GM18870 (cell line): ENCODE results near the gene CDS1.
"Not testable (repeated sequence)": the region's sequence is repeated elsewhere in the genome, so short reads cannot be mapped to it uniquely, and the experiment has no call there.

ENCODE experiments used
- ATAC-seq: cut with Tn5 transposase; IDR thresholded peaks from one replicate; pipeline ENCODE4 v1.9.1; 2021; ENCODE audit warnings: moderate library complexity; ENCODE audit not compliant: unreplicated experiment

The CDS1 gene

DNA sequence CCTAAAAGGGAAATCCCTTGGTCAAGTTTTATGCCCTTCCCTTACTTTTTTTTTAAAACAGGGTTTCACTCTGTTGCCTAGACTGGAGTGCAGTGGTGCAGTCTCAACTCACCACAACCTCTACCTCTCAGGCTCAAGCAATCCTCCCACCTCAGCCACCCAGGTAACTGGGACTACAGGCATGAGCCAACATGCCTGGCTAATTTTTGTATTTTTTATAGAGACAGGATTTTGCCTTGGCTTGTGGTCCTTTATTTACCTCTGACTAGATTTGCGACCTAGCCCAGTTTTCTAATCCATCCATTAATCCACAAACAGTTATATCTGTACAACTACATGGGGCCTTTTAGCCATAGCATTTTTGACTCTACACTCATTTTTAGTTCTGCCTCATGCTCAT, 23.7 kb downstream of the CDS1 start:
- no peak for ATAC-seq

DNA sequence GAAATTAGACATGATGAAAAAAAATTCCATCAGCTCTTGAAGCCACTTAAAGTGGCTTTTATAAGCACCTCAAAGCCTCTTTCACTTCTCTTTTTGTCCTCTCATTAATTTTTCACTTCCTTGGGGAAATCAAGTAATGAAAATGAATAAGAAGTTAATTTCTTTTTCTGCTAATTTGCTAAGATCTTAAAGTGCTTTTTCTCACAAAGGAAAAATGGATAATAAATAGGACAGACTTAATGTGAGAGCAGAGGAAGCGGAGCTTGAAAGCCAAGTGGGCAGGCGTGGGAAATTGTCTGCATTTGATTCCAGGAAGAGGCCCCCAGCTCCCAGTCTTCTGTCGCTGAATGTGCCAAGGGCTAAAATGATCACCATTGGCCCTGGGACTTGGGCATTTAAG, 28.6 kb downstream of the CDS1 start:
- ATAC-seq: no peak

DNA sequence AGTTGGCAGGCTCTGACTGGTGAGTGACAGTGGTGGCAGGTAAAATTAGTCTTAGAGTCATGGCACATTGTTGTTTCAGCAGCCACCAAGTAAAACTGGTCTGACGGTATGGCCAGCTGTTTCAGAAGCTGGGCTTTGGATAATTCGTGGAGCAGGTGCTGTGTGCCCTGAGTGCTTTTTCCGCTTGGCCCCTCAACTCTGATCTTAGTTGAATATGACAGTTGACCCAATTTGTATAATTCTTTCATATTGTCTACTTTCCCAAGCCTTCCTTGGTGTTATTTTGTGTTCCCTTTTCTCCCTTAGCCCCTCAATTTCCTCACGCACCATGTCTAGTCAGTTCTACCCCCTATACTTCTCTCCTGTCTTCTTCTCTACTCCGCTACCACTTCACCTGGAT, 32.0 kb downstream of the CDS1 start:
- no peak for ATAC-seq

DNA sequence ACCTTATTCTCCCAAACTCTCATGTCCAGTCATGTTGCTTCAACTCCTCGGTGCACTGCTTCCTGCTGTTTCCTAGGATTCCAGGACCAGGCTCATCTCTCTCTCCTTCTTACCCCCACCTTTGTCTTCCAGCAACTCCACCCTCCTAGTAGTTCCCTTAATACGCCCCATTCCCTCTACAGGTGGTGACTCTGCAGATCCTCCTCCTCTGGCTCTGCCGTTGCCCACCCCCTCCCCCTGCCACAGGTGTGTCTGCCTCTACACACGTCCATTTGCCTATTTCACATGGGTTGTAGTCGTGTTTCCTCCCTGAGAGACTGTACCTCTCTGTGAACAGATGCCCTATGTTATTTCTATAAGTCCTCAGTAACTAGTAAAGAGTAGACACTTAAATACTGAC, 32.4 kb downstream of the CDS1 start:
- ATAC-seq: no peak

DNA sequence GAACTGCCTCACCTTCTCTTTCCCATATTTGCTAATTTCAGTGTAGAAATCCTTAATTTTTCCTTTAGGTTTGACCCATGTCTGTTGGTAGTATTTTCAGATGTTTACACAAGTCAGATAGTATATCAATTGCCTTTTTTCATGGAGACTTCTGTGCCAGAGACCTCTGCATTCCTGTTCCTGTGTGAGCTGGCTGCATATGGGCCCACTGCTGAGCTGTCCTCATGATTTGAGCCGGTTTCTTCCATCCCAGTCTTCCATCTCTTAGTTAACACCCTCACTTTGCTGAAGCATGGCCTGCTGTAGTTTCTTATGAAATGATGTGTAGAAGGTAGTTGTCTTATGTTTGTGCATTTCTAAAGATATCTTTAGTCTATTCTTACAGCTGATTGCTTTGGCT, 40.0 kb downstream of the CDS1 start:
- no peak for ATAC-seq

DNA sequence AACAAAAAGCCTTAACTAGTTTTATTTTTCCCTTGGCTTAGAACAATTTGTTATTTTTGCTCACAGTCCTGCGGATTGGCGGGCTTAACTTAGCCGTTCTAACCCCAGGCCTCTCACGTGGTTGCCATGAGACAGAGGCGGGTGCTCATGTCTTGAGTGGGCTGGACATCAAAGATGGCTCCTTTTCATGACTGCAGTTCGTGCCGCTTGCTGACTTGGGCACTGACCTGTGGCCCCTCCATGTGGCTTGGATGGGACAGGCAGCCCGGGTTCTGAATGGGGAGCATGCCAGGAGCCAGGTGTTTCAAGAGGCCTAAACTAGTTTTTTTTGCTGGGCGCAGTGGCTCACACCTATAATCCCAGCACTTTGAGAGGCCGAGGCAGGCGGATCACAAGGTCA, 40.7 kb downstream of the CDS1 start:
- ATAC-seq: no peak

DNA sequence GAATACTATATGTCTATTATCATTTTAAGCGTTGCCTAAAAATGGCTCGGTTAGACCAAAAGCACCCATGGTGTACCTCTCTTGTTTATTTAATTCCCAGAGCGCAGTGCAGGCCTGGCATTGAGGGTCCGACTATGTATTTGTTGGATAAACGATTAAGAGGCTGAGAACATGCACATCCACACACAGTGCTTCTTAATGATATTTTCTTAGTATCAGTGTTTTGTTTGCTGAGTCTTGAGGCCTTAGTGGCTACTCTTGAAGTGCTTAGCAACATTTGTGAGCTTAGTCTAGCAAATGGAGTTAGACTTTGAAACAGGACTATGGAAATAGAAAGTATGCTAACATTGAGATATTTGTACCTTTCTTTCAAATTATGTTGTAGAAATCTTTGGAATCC, 43.7 kb downstream of the CDS1 start:
- no peak for ATAC-seq

DNA sequence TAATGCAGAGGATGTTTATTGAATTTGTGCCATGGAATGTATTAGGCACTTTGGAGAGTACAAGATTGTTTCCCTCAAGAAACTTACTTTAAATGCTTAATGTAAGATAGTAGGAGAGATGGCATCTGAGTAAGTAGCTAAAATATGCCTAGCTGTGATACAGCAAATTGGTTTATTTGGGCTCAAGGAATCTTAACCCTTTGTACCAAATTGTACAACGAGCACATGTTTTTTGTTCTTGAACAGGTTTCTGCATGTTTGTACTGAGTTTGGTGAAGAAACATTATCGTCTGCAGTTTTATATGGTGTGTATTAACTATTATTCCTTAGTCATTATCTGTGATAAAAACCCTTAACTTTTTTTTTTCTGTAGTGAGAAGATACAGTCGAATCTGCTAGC, 48.6 kb downstream of the CDS1 start:
- ATAC-seq: no peak

DNA sequence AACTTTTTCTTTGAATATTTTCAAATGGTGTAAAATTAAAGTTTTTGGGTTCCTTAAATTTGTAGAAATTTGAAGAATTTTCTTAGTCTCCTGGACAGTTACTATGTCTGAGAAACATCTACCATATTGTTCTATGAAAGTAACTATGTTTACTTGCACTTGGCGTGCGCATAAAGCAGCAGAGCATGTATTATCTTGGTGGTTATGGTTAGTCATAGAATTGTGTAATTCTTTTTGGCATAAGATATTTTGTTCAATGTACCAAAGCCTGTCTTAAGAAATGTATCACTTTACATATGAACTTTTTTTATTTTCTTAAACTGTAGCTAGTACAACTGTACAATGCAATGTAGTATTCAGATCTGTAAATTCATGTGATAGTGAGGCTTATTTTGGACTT, 49.2 kb downstream of the CDS1 start:
- ATAC-seq: no peak

DNA sequence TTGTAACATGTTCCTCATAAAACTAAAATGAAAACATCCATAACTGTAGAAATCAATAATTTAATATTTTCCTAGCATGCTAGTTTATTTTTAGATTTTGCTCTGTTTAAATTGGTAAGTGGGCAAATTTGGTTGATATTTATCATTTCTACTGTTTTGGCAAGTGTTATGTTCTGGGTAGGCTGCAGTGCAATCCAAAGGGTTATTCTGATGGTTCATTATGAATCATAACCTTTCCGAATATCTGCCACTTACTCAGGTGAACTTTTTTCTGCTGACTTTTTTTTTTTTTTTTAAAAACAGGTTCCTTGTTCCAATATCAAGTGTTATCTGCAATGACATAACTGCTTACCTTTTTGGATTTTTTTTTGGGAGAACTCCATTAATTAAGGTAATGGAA, 52.0 kb downstream of the CDS1 start:
- no peak for ATAC-seq

DNA sequence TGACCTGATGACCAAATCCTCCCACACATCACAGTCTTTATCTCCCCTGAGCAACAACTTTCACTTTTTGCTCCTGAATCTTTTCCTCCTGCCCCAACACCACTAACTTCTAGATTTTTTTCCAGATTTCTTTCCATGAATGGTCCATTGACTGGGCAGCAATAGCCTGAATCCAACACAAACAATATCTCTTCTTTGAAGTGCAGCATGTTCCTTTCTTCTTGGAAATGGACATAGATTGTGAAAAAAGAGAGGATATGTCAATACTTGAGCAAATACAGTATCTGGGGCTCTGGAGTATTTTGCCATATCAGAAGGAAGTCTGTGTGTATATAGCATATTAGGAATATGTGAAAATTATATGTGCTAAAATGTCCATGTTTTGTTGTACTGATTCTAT, 55.2 kb downstream of the CDS1 start:
- no peak for ATAC-seq

DNA sequence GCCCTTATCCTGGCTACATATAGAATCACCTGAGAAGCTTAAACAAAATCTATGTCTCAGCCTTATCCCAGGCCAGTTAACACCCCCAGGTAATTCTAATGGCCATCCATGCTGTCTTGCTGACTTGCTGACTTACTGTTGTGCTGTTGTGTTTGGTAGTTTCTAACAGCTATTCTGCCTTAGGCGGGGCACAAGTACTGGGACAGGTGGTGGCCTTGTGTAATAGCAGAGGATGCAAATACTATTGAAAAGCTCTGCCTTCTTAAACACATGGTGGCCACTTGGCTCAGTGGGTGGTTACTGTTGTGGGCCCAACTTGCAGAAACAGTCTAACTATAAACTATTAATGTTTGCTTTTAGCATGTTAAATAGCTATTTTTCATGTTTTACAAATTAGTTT, 56.2 kb downstream of the CDS1 start:
- ATAC-seq: no peak

DNA sequence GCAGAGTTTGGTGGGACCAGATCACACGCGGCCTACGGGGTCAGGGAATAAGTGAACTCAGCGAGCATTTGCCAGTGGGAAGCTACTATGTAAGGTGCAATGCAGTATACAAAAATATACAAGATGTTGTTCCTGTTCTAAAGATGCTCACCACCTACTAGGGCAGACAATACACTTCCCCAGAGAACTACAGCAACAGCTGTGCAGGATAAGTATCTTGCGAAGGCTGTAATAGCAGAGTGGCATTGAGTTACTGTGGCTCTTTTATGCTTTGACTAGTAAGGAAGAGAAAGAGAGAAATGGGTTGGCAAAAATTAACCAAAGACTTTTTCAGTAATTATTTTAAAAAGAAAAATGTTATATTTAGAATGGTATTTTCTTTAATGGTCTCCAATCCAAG, 61.2 kb downstream of the CDS1 start:
- no peak for ATAC-seq

DNA sequence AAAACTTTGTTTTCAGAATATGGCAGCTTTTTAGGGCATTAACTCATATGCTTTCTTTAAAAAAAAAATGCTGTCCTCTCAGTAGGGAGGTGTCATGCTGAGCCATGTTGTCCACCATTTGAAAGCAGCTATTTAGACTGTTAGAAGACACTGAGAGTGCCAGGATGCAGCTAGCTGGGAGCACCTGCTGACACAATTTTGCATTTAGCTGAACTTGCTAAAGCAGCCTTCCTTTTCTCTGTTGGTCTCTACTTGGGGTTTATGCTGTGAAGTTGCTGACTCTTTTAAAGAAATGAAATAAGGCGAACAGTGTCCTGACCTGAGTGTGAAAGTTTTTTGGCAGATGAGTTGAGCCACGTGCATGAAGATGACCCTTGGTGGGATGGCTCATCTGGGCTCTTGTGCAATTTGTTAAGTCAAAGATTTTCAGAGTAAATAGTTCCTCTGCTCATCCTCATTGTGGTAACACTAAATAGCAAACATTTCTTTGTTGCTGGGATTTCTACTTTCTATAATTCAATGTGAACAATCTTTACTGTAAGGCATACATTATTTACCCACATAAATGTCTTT, 64.5 kb downstream of the CDS1 start:
- ATAC-seq: no peak

DNA sequence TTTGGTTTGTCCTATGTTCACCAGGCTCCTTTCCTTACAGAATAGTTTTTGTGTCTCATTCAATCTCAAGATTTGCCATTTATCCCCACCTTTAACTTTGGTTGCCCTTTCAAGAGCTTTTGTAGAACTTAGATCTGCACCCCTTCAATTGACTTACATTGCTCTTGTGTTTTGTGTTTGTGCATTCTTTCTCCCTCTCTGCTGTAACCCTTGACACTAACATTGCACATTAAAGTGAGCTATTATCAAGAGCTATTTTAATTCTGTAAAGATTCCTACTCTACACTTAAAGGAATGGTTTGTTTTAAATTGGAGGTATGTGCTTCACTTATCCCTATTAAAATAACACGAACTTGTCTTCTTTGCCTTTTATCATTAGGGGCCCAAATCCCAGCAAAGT, 65.3 kb downstream of the CDS1 start:
- no peak for ATAC-seq

DNA sequence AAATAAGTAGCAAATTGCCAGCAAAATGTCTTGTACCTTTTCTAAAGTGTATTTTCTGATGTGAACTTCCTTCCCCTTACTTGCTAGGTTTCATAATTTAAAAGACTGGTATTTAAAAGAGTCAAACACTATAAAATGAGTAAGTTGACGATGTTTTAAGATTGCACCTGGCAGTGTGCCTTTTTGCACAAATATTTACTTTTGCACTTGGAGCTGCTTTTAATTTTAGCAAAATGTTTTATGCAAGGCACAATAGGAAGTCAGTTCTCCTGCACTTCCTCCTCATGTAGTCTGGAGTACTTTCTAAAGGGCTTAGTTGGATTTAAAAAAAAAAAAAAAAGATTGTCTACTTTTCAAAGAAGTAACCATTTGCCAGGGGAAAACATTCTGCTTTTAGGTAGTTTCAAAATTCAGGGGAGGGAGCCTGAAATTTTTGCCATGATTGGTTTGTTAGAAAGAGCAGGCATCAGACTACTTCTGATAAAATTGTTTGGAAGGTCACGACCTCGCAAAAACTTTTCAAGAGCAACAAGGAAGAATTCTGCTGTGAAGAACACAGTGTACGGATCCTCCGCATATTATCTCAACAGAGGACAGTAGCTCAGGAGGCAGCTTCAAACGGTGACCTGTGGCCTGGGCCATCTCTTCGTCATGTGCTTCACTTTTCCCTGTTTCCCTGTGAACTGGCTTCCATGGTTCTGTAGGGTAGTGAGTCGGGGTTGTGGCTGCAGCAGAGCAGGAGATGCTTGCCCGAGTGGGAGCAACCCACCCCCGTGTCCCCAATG, 66.1 kb downstream of the CDS1 start:
- ATAC-seq: no peak

DNA sequence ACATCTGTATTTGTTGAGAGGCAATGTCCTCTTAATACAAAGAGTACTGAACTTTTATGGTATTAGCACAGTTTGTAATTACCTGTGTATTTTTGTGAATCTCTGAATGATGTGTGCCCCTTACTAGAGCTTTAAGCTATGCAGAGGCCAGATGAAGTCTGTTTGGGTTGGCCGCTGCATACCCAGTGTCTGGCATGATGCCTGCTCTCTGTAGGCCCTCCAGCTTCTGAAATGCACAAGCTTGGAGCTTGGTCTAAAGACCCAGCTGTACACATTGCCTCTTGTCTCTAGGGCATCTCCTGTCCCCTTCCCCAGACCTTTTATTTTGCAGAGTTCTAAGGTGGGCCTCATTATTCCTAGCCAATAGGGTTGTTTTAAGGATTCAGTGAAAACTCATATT, 68.6 kb downstream of the CDS1 start:
- no peak for ATAC-seq

DNA sequence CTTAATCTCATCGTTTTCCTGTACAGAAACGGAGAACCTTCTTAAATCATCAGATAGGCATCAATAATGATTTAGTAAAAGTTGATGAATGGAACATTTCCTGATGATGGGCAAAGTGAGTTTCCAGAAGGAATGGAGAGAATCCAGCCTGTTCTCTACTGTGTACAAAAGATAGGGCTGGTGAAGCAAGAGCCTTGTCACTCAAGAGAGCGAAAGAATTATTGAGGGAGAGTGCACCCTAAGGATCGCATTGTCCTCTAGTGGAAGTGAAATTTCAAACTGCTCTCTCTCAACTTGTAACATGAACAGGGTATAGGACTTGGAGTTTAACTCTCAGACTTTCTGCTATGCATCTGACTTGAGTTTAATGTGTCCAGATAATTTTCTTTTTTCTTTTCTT, 69.6 kb downstream of the CDS1 start:
- no peak for ATAC-seq

DNA sequence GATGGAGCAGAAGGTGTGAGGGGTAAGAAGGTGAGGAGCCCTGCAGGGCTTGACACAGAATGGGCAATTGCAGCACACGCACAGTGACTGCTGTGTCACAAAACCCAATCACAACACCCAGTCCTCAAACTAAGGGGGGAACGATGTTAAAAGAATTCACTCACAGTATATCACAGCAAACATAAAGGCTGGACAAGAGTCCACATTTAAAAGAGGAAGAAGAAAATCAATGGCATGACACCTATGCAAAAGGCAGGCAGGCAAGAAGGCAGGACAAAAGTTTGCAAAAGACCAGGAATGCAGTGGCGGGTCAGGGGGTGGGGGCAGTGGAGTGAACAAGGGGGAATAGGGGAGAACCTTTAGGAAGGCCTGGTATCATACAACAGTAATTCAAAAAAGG, 77.7 kb downstream of the CDS1 start:
- ATAC-seq: no peak

DNA sequence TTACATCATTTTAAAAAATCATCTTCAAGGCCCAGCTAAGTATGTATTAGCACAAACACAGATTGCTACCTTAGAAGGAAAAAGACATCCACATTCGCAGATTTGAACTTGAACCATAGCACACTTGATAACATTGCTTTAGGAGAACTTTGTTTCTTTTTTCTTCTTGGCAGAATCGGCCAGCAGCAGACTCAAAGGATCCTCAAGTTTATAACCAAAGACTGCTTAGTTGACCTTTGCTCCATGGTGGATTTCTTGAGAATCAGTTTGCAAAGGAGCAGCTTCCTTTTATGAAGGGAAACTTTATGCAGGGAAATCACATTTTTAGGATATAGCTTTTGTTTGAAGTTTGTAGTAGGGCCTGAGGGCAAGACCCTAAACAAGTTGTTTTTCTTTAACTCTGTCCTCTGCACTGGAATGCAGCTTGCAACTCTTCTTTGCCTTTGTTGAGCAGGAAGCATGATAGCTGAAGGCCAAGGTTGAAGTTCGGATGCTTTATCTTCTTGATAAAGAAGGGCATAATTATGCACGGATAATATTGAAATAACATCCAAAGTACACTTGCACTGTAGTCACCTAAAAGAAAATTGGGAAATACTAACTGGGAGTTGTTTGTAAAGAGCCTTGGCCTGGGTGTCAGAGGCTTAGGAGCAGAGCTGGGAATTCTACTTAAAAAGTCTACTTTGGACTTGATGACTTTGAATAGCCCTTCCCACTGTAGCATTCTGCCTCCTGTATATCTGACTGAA, 78.4 kb downstream of the CDS1 start:
- ATAC-seq: no peak

DNA sequence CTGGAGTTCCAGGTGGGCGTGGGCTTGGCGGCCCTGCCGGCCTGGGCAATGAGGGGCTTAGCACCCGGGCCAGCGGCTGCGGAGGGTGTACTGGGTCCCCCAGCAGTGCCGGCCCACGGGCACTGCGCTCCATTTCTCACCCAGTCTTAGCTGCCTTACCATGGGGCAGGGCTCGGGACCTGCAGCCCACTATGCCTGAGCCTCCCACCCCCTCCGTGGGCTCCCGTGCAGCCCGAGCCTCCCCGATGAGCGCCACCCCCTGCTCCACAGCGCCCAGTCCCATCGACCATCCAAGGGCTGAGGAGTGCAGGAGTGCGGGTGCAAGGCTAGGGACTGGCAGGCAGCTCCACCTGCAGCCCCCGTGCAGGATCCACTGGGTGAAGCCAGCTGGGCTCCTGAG, 81.8 kb downstream of the CDS1 start:
- ATAC-seq: not testable (repeated sequence)

DNA sequence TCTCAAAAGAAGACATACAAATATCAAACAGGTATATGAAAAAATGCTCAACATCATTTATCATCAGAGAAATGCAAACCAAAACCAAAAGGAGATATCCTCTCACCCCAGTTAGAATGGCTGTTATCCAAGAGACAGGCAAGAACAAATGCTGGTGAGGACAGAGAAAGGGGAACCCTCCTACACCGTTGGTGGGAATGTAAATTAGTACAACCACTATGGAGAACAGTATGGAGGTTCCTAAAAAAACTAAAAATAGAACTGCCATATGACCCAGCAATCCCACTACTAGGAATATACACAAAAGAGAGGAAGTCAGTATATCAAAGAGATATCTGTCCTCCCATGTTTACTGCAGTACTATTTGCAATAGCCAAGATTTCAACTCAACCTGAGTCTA, 83.5 kb downstream of the CDS1 start:
- ATAC-seq: no peak
